Natural killer cell (primary cell): ENCODE data around the gene VWF. TPM values are rescaled to one million over a fixed set of nuclear protein-coding genes. Genes with fewer than 3 reads are reported as not detected.

ENCODE experiments used
- total RNA-seq, 4 donors: library from RNA; stranded (reverse); fragments of 120-200 nt in 1 of 4; gene quantifications; one replicate each; pipeline versions ENCODE4 v1.2.3 to v1.2.4, GENCODE V29; 2013 to 2022

The VWF gene
- total RNA-seq, 3 donors from 2014 or later (not counting 1 experiment from before 2014, with no cell fraction given) = 0.14 to 0.95 (median 0.71) TPM

Other genes starting within 250 kb of the VWF start
- gene ANO2, start 179.4 kb downstream of the VWF start, total RNA-seq = not detected
- 10 to 100 TPM in 1 of 3 donors, 1 to 10 TPM in 2; 2.1 to 55.9 (median 8.0) TPM for gene CD9, start 75.7 kb upstream of the VWF start, total RNA-seq
- gene PLEKHG6, start 186.0 kb upstream of the VWF start, total RNA-seq = not detected
- gene TNFRSF1A, start 217.4 kb upstream of the VWF start, total RNA-seq = 100 to 1,000 TPM in 1 of 3 donors, 10 to 100 TPM in 2; 75.7 to 116 (median 87.3) TPM